ENCODE data around the gene RAB8B.
A peak's percentile ranks its signal among the peaks of the same experiment; 100 is the strongest.

RAB8B gene

GRCh38 chr15:63260791-63261190, 71.4 kb downstream of the RAB8B start:
- no peak overlapping the region for H3K4me3 ChIP-seq (ENCODE audit: low read depth, low read length)

GRCh38 chr15:63261311-63261710, 71.9 kb downstream of the RAB8B start:
- H3K4me3 ChIP-seq (ENCODE audit: low read depth, low read length): no peak overlapping the region

- H3K4me3 ChIP-seq (ENCODE audit: low read depth, low read length): no peak overlapping the region
Observed at GRCh38 chr15:63263519-63263918, 74.1 kb downstream of the RAB8B start.

GRCh38 chr15:63264688-63265293, 75.4 kb downstream of the RAB8B start:
- no peak overlapping the region for H3K4me3 ChIP-seq (ENCODE audit: low read depth, low read length)

- H3K4me3 ChIP-seq (ENCODE audit: low read depth, low read length): no peak overlapping the region
Observed at GRCh38 chr15:63274427-63274826, 85.0 kb downstream of the RAB8B start.

- H3K4me3 ChIP-seq (ENCODE audit: low read depth, low read length): peak overlapping the region; percentile 60
Observed at GRCh38 chr15:63276342-63277037, 87.1 kb downstream of the RAB8B start.

- peak within 1 kb of the TSS; percentile 64 for H3K4me3 ChIP-seq (ENCODE audit: low read depth, low read length)
Observed at GRCh38 chr15:63277038-63277892, 87.9 kb downstream of the RAB8B start, which contains the start of gene APH1B. Gene APH1B (plus strand): TSS chr15:63277605. CDS start chr15:63277624, 19 bp downstream.

- H3K4me3 ChIP-seq (ENCODE audit: low read depth, low read length): peak overlapping the region; percentile 64
Observed at GRCh38 chr15:63277893-63278456, 88.6 kb downstream of the RAB8B start.

- H3K4me3 ChIP-seq (ENCODE audit: low read depth, low read length): no peak overlapping the region
Observed at GRCh38 chr15:63283126-63283525, 93.7 kb downstream of the RAB8B start.

- H3K4me3 ChIP-seq (ENCODE audit: low read depth, low read length): no peak overlapping the region
Observed at GRCh38 chr15:63284335-63284734, 94.9 kb downstream of the RAB8B start.

GRCh38 chr15:63287109-63287508, 97.7 kb downstream of the RAB8B start:
- no peak overlapping the region for H3K4me3 ChIP-seq (ENCODE audit: low read depth, low read length)

GRCh38 chr15:63288342-63288741, 98.9 kb downstream of the RAB8B start:
- no peak overlapping the region for H3K4me3 ChIP-seq (ENCODE audit: low read depth, low read length)

GRCh38 chr15:63288778-63289378, 99.5 kb downstream of the RAB8B start:
- H3K4me3 ChIP-seq (ENCODE audit: low read depth, low read length): no peak overlapping the region

- H3K4me3 ChIP-seq (ENCODE audit: low read depth, low read length): no peak overlapping the region
Observed at GRCh38 chr15:63291507-63291906, 102.1 kb downstream of the RAB8B start.

GRCh38 chr15:63292241-63292640, 102.8 kb downstream of the RAB8B start:
- no peak overlapping the region for H3K4me3 ChIP-seq (ENCODE audit: low read depth, low read length)

- no peak overlapping the region for H3K4me3 ChIP-seq (ENCODE audit: low read depth, low read length)
Observed at GRCh38 chr15:63292771-63293170, 103.4 kb downstream of the RAB8B start.

GRCh38 chr15:63294359-63294758, 105.0 kb downstream of the RAB8B start:
- no peak overlapping the region for H3K4me3 ChIP-seq (ENCODE audit: low read depth, low read length)

GRCh38 chr15:63295341-63295740, 105.9 kb downstream of the RAB8B start:
- no peak overlapping the region for H3K4me3 ChIP-seq (ENCODE audit: low read depth, low read length)

- no peak overlapping the region for H3K4me3 ChIP-seq (ENCODE audit: low read depth, low read length)
Observed at GRCh38 chr15:63296195-63296594, 106.8 kb downstream of the RAB8B start.

- H3K4me3 ChIP-seq (ENCODE audit: low read depth, low read length): no peak overlapping the region
Observed at GRCh38 chr15:63299943-63300575, 110.7 kb downstream of the RAB8B start.

All from iPS-11a (cell line).